Progenitor cell of endocrine pancreas (in vitro differentiated cells): ENCODE measurements around the gene GALNTL6. TPM values are rescaled to one million over a fixed set of nuclear protein-coding genes. Genes with fewer than 3 reads are reported as not detected.
"Not testable (repeated sequence)": the region's sequence is repeated elsewhere in the genome, so short reads cannot be mapped to it uniquely, and the experiment has no call there.

Experiments
- DNase-seq: peaks from one replicate; pipeline ENCODE4 v3.0.0; 2021; ENCODE audit warnings: low spot score; ENCODE audit not compliant: unreplicated experiment
- H3K27ac Mint-ChIP-seq: 2 replicates; pipeline ENCODE4 v1.8.0; 2021; ENCODE audit warnings: mild to moderate bottlenecking, moderate library complexity, mixed read lengths
- H3K27me3 Mint-ChIP-seq: 2 replicates; pipeline ENCODE4 v1.8.0; 2021; ENCODE audit warnings: mixed read lengths
- H3K36me3 Mint-ChIP-seq: 2 replicates; pipeline ENCODE4 v1.8.0; 2022; ENCODE audit warnings: mixed read lengths; ENCODE audit not compliant: insufficient read depth
- H3K4me1 Mint-ChIP-seq: 2 replicates; pipeline ENCODE4 v1.8.0; 2021; ENCODE audit warnings: low read depth, mixed read lengths
- H3K4me3 Mint-ChIP-seq: 2 replicates; pipeline ENCODE4 v1.8.0; 2021; ENCODE audit warnings: low read depth, mild to moderate bottlenecking, moderate library complexity, mixed read lengths
- H3K9me3 Mint-ChIP-seq: 2 replicates; pipeline ENCODE4 v1.8.0; 2021; ENCODE audit warnings: low read depth, mixed read lengths
- CTCF ChIP-seq: fragments of 200-600 bp; sonication (generic); IDR thresholded peaks from one replicate; pipeline ENCODE4 v1.5.0; 2021; ENCODE audit warnings: antibody characterized with exemption, mild to moderate bottlenecking; ENCODE audit not compliant: unreplicated experiment
- total RNA-seq: library from RNA; stranded (reverse); gene quantifications from 2 replicates; pipeline ENCODE4 v1.2.1, GENCODE V29; 2021

GALNTL6 gene
- total RNA-seq, 1 donor from 2014 or later, result 0.14 TPM

GRCh38 chr4:172946503-172946902 lies 1133.3 kb downstream of the GALNTL6 start:
- DNase-seq, result no peak
- TF ChIP-seq CTCF, result no peak
- no peaks in the 10 kb centered on the region for H3K9me3 Mint-ChIP-seq
- H3K36me3 Mint-ChIP-seq, result no peaks in the 10 kb centered on the region
- no peak overlapping the region for H3K4me3 Mint-ChIP-seq
- no peaks in the 10 kb centered on the region for H3K27me3 Mint-ChIP-seq
- H3K27ac Mint-ChIP-seq, result no peak overlapping the region
- peaks cover 12% of the 10 kb centered on the region for H3K4me1 Mint-ChIP-seq

- TF ChIP-seq CTCF, result no peak
- peaks cover 12% of the 10 kb centered on the region for H3K4me1 Mint-ChIP-seq
- no peaks in the 10 kb centered on the region for H3K9me3 Mint-ChIP-seq
- DNase-seq, result no peak
- no peaks in the 10 kb centered on the region for H3K27me3 Mint-ChIP-seq
- no peaks in the 10 kb centered on the region for H3K36me3 Mint-ChIP-seq
- no peak overlapping the region for H3K27ac Mint-ChIP-seq
- H3K4me3 Mint-ChIP-seq, result no peak overlapping the region
These were observed 1134.4 kb downstream of the GALNTL6 start for GRCh38 chr4:172947594-172947993.

GRCh38 chr4:172950990-172951389 lies 1137.8 kb downstream of the GALNTL6 start:
- Mint-ChIP-seq H3K27ac (no peak overlapping the region), H3K36me3 (no peaks in the 10 kb centered on the region), H3K4me1 (peaks cover 7% of the 10 kb centered on the region), H3K27me3 (peaks cover 3% of the 10 kb centered on the region), H3K4me3 (no peak overlapping the region), H3K9me3 (no peaks in the 10 kb centered on the region)
- TF ChIP-seq CTCF, result no peak
- DNase-seq, result no peak

GRCh38 chr4:172951679-172952451 lies 1138.7 kb downstream of the GALNTL6 start:
- no peaks in the 10 kb centered on the region for H3K36me3 Mint-ChIP-seq
- no peak for TF ChIP-seq CTCF
- DNase-seq, result no peak
- no peak overlapping the region for H3K27ac Mint-ChIP-seq
- H3K4me1 Mint-ChIP-seq, result peaks cover under 1% of the 10 kb centered on the region
- H3K4me3 Mint-ChIP-seq, result no peak overlapping the region
- no peaks in the 10 kb centered on the region for H3K9me3 Mint-ChIP-seq
- H3K27me3 Mint-ChIP-seq, result peaks cover 3% of the 10 kb centered on the region

- H3K27ac Mint-ChIP-seq, result no peak overlapping the region
- H3K36me3 Mint-ChIP-seq, result no peaks in the 10 kb centered on the region
- H3K27me3 Mint-ChIP-seq, result peaks cover 3% of the 10 kb centered on the region
- no peak for TF ChIP-seq CTCF
- no peak for DNase-seq
- no peaks in the 10 kb centered on the region for H3K9me3 Mint-ChIP-seq
- no peaks in the 10 kb centered on the region for H3K4me1 Mint-ChIP-seq
- H3K4me3 Mint-ChIP-seq, result no peak overlapping the region
These were observed 1140.8 kb downstream of the GALNTL6 start for GRCh38 chr4:172953896-172954568.

GRCh38 chr4:172956340-172956739 lies 1143.1 kb downstream of the GALNTL6 start:
- not testable (repeated sequence) for H3K9me3 Mint-ChIP-seq, H3K36me3 Mint-ChIP-seq, H3K4me3 Mint-ChIP-seq, H3K4me1 Mint-ChIP-seq, H3K27me3 Mint-ChIP-seq, DNase-seq, H3K27ac Mint-ChIP-seq
